HG03066 (cell line): ENCODE results near the gene URB1.
"Not testable (repeated sequence)": the region's sequence is repeated elsewhere in the genome, so short reads cannot be mapped to it uniquely, and the experiment has no call there.

ENCODE experiments used
- ATAC-seq: cut with Tn5 transposase; IDR thresholded peaks from one replicate; pipeline ENCODE4 v1.9.1; 2021; ENCODE audit warnings: low read depth; ENCODE audit not compliant: unreplicated experiment

Gene URB1

GRCh38 chr21:32378956-32379355 lies 13.9 kb downstream of the URB1 start:
- ATAC-seq = no peak

GRCh38 chr21:32377991-32378390 lies 14.8 kb downstream of the URB1 start:
- ATAC-seq = no peak

- no peak for ATAC-seq
Measured at GRCh38 chr21:32377506-32377905, 15.3 kb downstream of the URB1 start.

- no peak for ATAC-seq
Measured at GRCh38 chr21:32372755-32373154, 20.1 kb downstream of the URB1 start.

GRCh38 chr21:32371913-32372314 lies 20.9 kb downstream of the URB1 start:
- no peak for ATAC-seq

- no peak for ATAC-seq
Measured at GRCh38 chr21:32370998-32371766, 21.6 kb downstream of the URB1 start.

- ATAC-seq = not testable (repeated sequence)
Measured at GRCh38 chr21:32368961-32369360, 23.9 kb downstream of the URB1 start.

- ATAC-seq = no peak
Measured at GRCh38 chr21:32368386-32368785, 24.4 kb downstream of the URB1 start.

- ATAC-seq = no peak
Measured at GRCh38 chr21:32367158-32367557, 25.7 kb downstream of the URB1 start.

GRCh38 chr21:32366191-32366590 lies 26.6 kb downstream of the URB1 start:
- no peak for ATAC-seq

- no peak for ATAC-seq
Measured at GRCh38 chr21:32364796-32365195, 28.0 kb downstream of the URB1 start.

GRCh38 chr21:32364387-32364786 lies 28.4 kb downstream of the URB1 start:
- ATAC-seq = no peak

GRCh38 chr21:32360401-32360975 lies 32.3 kb downstream of the URB1 start:
- no peak for ATAC-seq

GRCh38 chr21:32359719-32360260 lies 33.0 kb downstream of the URB1 start:
- no peak for ATAC-seq

GRCh38 chr21:32356874-32357395 lies 35.9 kb downstream of the URB1 start:
- ATAC-seq = no peak

- ATAC-seq = no peak
Measured at GRCh38 chr21:32353002-32353711, 39.7 kb downstream of the URB1 start.

GRCh38 chr21:32352526-32352925 lies 40.3 kb downstream of the URB1 start:
- no peak for ATAC-seq

- ATAC-seq = no peak
Measured at GRCh38 chr21:32351428-32351827, 41.4 kb downstream of the URB1 start.

GRCh38 chr21:32350981-32351380 lies 41.8 kb downstream of the URB1 start:
- no peak for ATAC-seq

GRCh38 chr21:32350211-32350980 lies 42.4 kb downstream of the URB1 start:
- ATAC-seq = no peak
